Gastroesophageal sphincter (tissue), 4 donors: ENCODE data around the gene DPEP2. TPM values are rescaled to one million over a fixed set of nuclear protein-coding genes. Genes with fewer than 3 reads are reported as not detected.
"Not testable (repeated sequence)": the region's sequence is repeated elsewhere in the genome, so short reads cannot be mapped to it uniquely, and the experiment has no call there.

Source experiments
- ATAC-seq: fragments of 150-250 bp; one replicate; pipeline ENCODE4 v1.9.1; 2016; ENCODE audit warnings: mild to moderate bottlenecking, moderate library complexity
- H3K27ac ChIP-seq, 4 donors: fragments of 200-600 bp; sonication (generic) in 3 of 4; 1 replicate in 3 of 4; 2 replicates in 1 of 4; pipeline ENCODE4 v1.5.1; 2016 to 2019
- H3K27me3 ChIP-seq: fragments of 200-600 bp; sonication (generic); one replicate; pipeline ENCODE4 v1.5.1; 2019
- H3K36me3 ChIP-seq, 2 donors: fragments of 200-600 bp; sonication (generic); one replicate each; pipeline ENCODE4 v1.5.1; 2019; ENCODE audit warnings: control low read depth in 1 of 2
- H3K4me1 ChIP-seq, 3 donors: fragments of 200-600 bp; sonication (generic); 1 replicate in 2 of 3; 2 replicates in 1 of 3; pipeline ENCODE4 v1.5.1; 2016 to 2019; ENCODE audit warnings: control low read depth in 2 of 3
- H3K4me3 ChIP-seq, 2 donors: fragments of 200-600 bp; sonication (generic); one replicate each; pipeline ENCODE4 v1.5.1; 2019; ENCODE audit warnings: mild to moderate bottlenecking in 1 of 2, moderate library complexity in 1 of 2
- H3K9me3 ChIP-seq, 3 donors: fragments of 200-600 bp; sonication (generic); one replicate each; pipeline ENCODE4 v1.5.1; 2017 to 2019; ENCODE audit warnings: control low read depth in 2 of 3
- EP300 ChIP-seq: sonication (generic); formaldehyde crosslinking; IDR thresholded peaks from one replicate; pipeline ENCODE4 v1.6.1; 2017; ENCODE audit warnings: antibody characterized with exemption, mild to moderate bottlenecking
- POLR2A ChIP-seq, 2 donors: fragments of 450-650 bp; IDR thresholded peaks; one replicate each; pipeline ENCODE4 v1.6.1; 2017; ENCODE audit warnings: antibody characterized with exemption in 2 of 2, mild to moderate bottlenecking in 2 of 2, moderate library complexity in 1 of 2
- POLR2AphosphoS5 ChIP-seq: sonication (generic); formaldehyde crosslinking; IDR thresholded peaks from one replicate; pipeline ENCODE4 v1.6.1; 2017; ENCODE audit warnings: antibody characterized with exemption
- WGBS, 2 donors: methylation state at CpG; one replicate each; pipeline ENCODE4 v1.1.5; 2018; ENCODE audit warnings: low coverage in 1 of 2; 5-methylcytosine and 5-hydroxymethylcytosine counted together
- total RNA-seq, 4 donors: library from RNA; depleted of rRNA; stranded (reverse); fragments of >200 nt; gene quantifications; one replicate each; pipeline ENCODE4 v1.1.0, GENCODE V29; 2016
- TF ChIP-seq, protein P1 (sequence below), 4 experiments: fragments of 200-600 bp in 2 of 4; fragments of 450-650 bp in 2 of 4; sonication (generic) in 1 of 4; IDR thresholded peaks; one replicate each; pipeline ENCODE4 v1.5.1; 2017 to 2019; ENCODE audit warnings: antibody characterized with exemption in 4 of 4, mild to moderate bottlenecking in 2 of 4, moderate library complexity in 2 of 4

Gene DPEP2
- total RNA-seq, 4 donors from 2014 or later: 1.0 to 3.0 (median 1.8) TPM

DNA sequence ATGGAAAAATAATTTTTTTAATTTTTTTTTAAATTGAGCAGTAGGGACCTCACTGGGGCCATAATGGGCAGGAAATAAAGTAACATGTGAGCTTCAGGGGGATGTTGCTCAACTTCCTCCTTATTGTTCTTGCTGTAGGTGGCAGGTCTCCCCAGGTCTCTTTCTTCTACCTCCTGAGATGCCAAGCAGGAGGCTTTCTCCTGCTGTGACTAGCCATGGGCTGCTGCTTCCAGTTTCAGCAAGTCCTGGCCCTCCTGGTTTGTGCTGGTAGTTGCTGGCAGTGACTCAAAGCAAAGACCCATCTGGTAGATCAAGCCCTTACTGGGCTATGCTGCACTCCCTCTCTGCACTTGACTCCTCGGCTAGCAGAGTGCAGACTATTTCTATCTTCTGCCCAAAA is 14.2 kb upstream of the DPEP2 start:
- TF ChIP-seq, protein P1, sequence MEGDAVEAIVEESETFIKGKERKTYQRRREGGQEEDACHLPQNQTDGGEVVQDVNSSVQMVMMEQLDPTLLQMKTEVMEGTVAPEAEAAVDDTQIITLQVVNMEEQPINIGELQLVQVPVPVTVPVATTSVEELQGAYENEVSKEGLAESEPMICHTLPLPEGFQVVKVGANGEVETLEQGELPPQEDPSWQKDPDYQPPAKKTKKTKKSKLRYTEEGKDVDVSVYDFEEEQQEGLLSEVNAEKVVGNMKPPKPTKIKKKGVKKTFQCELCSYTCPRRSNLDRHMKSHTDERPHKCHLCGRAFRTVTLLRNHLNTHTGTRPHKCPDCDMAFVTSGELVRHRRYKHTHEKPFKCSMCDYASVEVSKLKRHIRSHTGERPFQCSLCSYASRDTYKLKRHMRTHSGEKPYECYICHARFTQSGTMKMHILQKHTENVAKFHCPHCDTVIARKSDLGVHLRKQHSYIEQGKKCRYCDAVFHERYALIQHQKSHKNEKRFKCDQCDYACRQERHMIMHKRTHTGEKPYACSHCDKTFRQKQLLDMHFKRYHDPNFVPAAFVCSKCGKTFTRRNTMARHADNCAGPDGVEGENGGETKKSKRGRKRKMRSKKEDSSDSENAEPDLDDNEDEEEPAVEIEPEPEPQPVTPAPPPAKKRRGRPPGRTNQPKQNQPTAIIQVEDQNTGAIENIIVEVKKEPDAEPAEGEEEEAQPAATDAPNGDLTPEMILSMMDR (IDR thresholded peaks at IDR 0.05): no peak
- no peak for TF ChIP-seq POLR2AphosphoS5
- H3K4me3 ChIP-seq: no peak overlapping the region
- 56 to 60% methylated on average over 1 of the region's 1 CpG for WGBS, 2 donors
- peaks cover 7% of the 10 kb centered on the region for H3K27me3 ChIP-seq
- no peaks in the 10 kb centered on the region for H3K36me3 ChIP-seq
- ATAC-seq: no peak
- H3K27ac ChIP-seq: no peak overlapping the region
- no peaks in the 10 kb centered on the region for H3K4me1 ChIP-seq
- no peaks in the 10 kb centered on the region for H3K9me3 ChIP-seq

DNA sequence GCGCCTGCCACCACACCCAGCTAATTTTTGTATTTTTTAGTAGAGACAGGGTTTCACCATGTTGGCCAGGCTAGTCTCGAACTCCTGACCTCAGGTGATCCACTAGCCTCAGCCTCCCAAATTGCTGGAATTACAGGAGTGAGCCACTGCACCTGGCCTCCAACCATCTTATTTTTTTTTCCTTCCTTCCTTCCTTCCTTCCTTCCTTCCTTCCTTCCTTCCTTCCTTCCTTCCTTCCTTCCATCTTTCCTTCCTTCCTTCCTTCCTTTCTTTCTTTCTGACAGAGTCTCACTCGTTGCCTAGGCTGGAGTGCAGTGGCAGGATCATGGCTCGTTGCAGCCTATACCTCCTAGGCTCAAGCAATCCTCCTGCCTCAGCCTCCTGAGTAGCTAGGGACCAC is 10.6 kb upstream of the DPEP2 start:
- not testable (repeated sequence) for H3K4me3 ChIP-seq, H3K9me3 ChIP-seq, H3K4me1 ChIP-seq, ATAC-seq, H3K36me3 ChIP-seq, H3K27me3 ChIP-seq, H3K27ac ChIP-seq
- WGBS, 2 donors: 74 to 86% methylated on average over 2 to 3 of the region's 4 CpGs

DNA sequence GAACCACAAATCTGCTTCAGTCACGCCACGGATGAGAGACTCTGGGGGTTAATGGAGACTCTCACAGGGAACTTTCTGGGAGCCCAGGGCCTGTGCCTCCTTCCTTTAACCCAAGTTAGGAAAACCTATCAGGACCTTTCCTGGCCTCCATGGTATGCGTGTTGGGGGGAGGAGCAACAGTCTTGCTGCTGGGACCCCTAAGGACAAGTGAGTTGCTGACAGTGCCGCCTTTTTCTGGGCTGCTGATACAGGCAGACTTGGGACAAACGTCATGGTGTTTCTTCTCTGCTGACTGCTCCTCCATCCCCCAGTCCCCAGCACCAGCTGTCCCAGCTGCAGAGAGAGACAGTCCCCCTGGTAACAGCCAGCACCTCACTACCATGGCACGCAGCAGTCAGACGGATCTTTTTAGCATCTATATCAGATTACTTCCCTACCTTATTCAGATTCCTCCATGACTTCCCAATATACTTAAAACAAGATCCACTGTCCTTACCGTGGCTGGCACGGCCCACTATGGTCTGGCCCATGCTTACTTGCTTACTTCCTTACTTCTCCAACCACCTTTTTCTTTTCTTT is 10.0 kb upstream of the DPEP2 start:
- ATAC-seq: no peak
- H3K9me3 ChIP-seq: no peaks in the 10 kb centered on the region
- no peaks in the 10 kb centered on the region for H3K36me3 ChIP-seq
- TF ChIP-seq POLR2AphosphoS5: no peak
- H3K27me3 ChIP-seq: peaks cover 7% of the 10 kb centered on the region
- H3K27ac ChIP-seq: no peak overlapping the region
- H3K4me1 ChIP-seq: no peaks in the 10 kb centered on the region
- no peak overlapping the region for H3K4me3 ChIP-seq
- WGBS, 2 donors: 42 to 54% methylated on average over 4 to 5 of the region's 9 CpGs

DNA sequence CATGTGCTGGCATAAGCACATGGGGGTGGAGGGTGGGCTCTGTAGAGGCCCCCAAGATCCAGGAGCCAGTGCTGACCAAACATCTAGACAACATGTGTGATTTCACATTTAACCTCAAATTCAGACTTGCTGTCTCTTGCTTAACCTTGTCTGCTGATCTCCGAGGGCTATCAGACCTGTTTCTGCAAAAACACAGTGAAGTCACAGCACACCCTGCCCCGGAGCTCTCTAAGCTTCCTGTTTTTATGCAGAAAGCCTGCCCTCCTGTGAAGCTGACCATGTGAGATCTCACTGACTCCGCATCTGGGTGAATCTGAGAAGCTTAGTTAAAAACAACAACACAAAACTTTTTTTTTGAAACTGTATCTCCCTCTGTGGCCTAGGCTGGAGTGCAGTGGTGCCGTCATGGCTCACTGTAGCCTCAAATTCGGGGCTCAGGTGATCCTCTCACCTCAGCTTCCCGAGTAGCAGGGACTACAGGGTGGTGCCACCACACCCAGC is 6.6 kb upstream of the DPEP2 start:
- peak; percentile 77 for ATAC-seq
- H3K9me3 ChIP-seq: no peaks in the 10 kb centered on the region
- no peak overlapping the region for H3K4me3 ChIP-seq
- H3K4me1 ChIP-seq: no peaks in the 10 kb centered on the region
- peak overlapping the region in 3 of 4 donors; percentile 51 to 61 (median 60) for H3K27ac ChIP-seq
- WGBS, 2 donors: 34% methylated on average over 6 of the region's 6 CpGs; no CpG with 5 or more reads in 1 of the 2 donors
- H3K36me3 ChIP-seq: no peaks in the 10 kb centered on the region
- TF ChIP-seq, protein P1 (IDR thresholded peaks at IDR 0.05): no peak
- TF ChIP-seq POLR2A (IDR thresholded peaks at IDR 0.05): no peak
- TF ChIP-seq POLR2AphosphoS5: no peak
- TF ChIP-seq EP300: no peak
- H3K27me3 ChIP-seq: no peaks in the 10 kb centered on the region

DNA sequence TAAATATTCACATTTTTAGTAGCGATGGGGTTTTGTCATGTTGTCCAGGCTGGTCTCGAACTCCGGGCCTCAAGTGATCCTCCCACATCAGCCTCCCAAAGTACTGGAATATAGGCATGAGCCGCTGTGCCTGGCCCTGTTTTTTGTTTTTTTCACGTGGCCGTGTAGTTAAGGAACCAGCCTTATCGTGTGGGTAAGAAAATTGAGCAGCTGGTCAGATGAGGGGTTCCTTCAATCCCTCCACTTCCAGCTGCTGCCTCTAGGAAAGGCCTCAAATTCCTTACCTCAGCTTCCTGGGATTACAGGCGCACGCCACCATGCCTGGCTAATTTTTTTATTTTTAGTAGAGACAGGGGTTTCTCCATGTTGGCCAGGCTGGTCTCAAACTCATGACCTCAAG is 5.9 kb upstream of the DPEP2 start:
- TF ChIP-seq POLR2A (IDR thresholded peaks at IDR 0.05) (no peak), POLR2AphosphoS5 (no peak), EP300 (no peak)
- TF ChIP-seq, protein P1 (IDR thresholded peaks at IDR 0.05): no peak
- H3K4me3 ChIP-seq: no peak overlapping the region
- peaks cover 0 to 2% (median 0%) of the 10 kb centered on the region in 3 donors for H3K4me1 ChIP-seq
- H3K27me3 ChIP-seq: no peaks in the 10 kb centered on the region
- peak overlapping the region in 3 of 4 donors; percentile 51 to 61 (median 60) for H3K27ac ChIP-seq
- ATAC-seq: no peak
- 73% methylated on average over 9 of the region's 9 CpGs; no CpG with 5 or more reads in 1 of the 2 donors for WGBS, 2 donors
- no peaks in the 10 kb centered on the region for H3K9me3 ChIP-seq
- no peaks in the 10 kb centered on the region for H3K36me3 ChIP-seq

DNA sequence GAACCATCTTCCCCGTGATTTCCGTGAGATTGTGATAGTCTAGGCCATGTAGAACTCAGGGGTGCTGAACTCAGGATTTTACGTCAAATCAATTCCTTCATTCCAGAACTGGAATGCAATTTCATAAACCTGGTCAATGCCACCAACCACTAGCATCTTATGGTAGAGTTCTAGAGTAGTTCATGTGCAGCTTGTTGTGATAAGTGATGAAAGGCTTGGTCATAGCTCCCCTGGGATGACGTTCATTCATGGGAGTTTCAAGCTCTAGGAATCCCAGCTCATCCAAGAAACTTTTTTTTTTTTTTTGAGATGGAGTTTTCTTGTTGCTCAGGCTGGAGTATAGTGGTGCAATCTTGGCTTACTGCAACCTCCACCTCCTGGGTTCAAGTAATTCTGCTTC is 3.7 kb upstream of the DPEP2 start:
- H3K27ac ChIP-seq: no peak overlapping the region
- no peaks in the 10 kb centered on the region for H3K36me3 ChIP-seq
- no peak for ATAC-seq
- H3K4me3 ChIP-seq: no peak overlapping the region
- H3K4me1 ChIP-seq: peaks cover 0 to 7% (median 0%) of the 10 kb centered on the region in 3 donors
- WGBS, 2 donors: 84 to 89% methylated on average over 4 of the region's 4 CpGs
- no peaks in the 10 kb centered on the region for H3K27me3 ChIP-seq
- no peaks in the 10 kb centered on the region for H3K9me3 ChIP-seq
- no peak for TF ChIP-seq POLR2A (IDR thresholded peaks at IDR 0.05)
- TF ChIP-seq POLR2AphosphoS5: no peak
- TF ChIP-seq, protein P1 (IDR thresholded peaks at IDR 0.05): no peak
- TF ChIP-seq EP300: no peak
